Measurements from ENCODE around the gene PNPLA6. TPM values are rescaled to one million over a fixed set of nuclear protein-coding genes. Genes with fewer than 3 reads are reported as not detected.

Gene PNPLA6
- total and polyA plus RNA-seq, 2 of the 13 experiments (the other 11 are each of a cell fraction or from before 2014, with no cell fraction given): 24.9 to 28.2 TPM

- TF ChIP-seq IKZF5 (CRISPR knock-in tag; IDR thresholded peaks at IDR 0.05) (peak; percentile 46; the same call in 1 of the 2 replicates), CBX1 (IDR thresholded peaks at IDR 0.05; ENCODE audit: low read depth) (peak; percentile 62), GATAD1 (CRISPR knock-in tag; IDR thresholded peaks at IDR 0.05) (peak; percentile 88), NCOA2 (CRISPR knock-in tag; IDR thresholded peaks at IDR 0.05) (0 out of 2 replicates have a peak, but pooled peaks have one; percentile 32), ZNF580 (CRISPR knock-in tag; IDR thresholded peaks at IDR 0.05; ENCODE audit: borderline replicate concordance, low read depth) (peak; percentile 63), ZBTB4 (CRISPR knock-in tag; IDR thresholded peaks at IDR 0.05; ENCODE audit: borderline replicate concordance) (no peak), ZBTB33 (CRISPR knock-in tag; IDR thresholded peaks at IDR 0.05) (peak; percentile 72), RORA (CRISPR knock-in tag; IDR thresholded peaks at IDR 0.05) (no peak), ZNF431 (CRISPR knock-in tag; IDR thresholded peaks at IDR 0.05; ENCODE audit: borderline replicate concordance, low read depth) (no peak), ZNF691 (CRISPR knock-in tag; IDR thresholded peaks at IDR 0.05; ENCODE audit: borderline replicate concordance, low read depth) (peak; percentile 44; the same call in 1 of the 2 replicates), ZBTB38 (CRISPR knock-in tag; IDR thresholded peaks at IDR 0.05) (peak; percentile 81), MTF1 (CRISPR knock-in tag; IDR thresholded peaks at IDR 0.05) (no peak), AGO2 (optimal IDR thresholded peaks at IDR 0.05; ENCODE audit: low read depth, low read length) (peak; percentile 64), ATM (IDR thresholded peaks at IDR 0.05; ENCODE audit: borderline replicate concordance) (no peak), ZNF512 (CRISPR knock-in tag; IDR thresholded peaks at IDR 0.05) (no peak)
Observed at GRCh38 chr19:7535047-7535997, at the start of gene PNPLA6 (continued).

Measured in HepG2 (cell line).